BJ (cell line): Measurements from ENCODE around the gene TALDO1. TPM values are rescaled to one million over a fixed set of nuclear protein-coding genes. Genes with fewer than 3 reads are reported as not detected.
A peak's percentile ranks its signal among the peaks of the same experiment; 100 is the strongest.

Source experiments
- CTCF ChIA-PET: fragments of 350-600 bp; formaldehyde crosslinking; extraction: SDS; loops from one replicate; lab custom pipeline; 2021; ENCODE audit warnings: antibody characterized with exemption, inconsistent platforms; lab: Yijun Ruan, JAX
- POLR2A ChIA-PET: fragments of 300-600 bp; sonication (Branson Sonifier 250); formaldehyde crosslinking; extraction: SDS; loops from one replicate; lab custom pipeline; 2021; ENCODE audit warnings: antibody characterized with exemption; lab: Charles Lee
- DNase-seq: peaks from one replicate; pipeline ENCODE4 v3.0.0-alpha.2; 2011; ENCODE audit warnings: low read depth
- H3K27me3 ChIP-seq: 2 replicates; pipeline ENCODE4 v1.6.0; 2011; ENCODE audit warnings: low read length; ENCODE audit not compliant: control insufficient read depth, insufficient read depth
- H3K36me3 ChIP-seq: 2 replicates; pipeline ENCODE4 v1.5.1; 2011; ENCODE audit warnings: low read length; ENCODE audit not compliant: control insufficient read depth, insufficient read depth
- H3K4me3 ChIP-seq: 2 replicates; pipeline ENCODE4 v1.5.1; 2011; ENCODE audit warnings: low read depth, mild to moderate bottlenecking, control low read depth, low read length
- polyA plus RNA-seq: library from polyadenylated mRNA; depleted of rRNA; stranded (reverse); fragments of >200 nt; gene quantifications from 2 replicates; pipeline ENCODE4 v1.2.3, GENCODE V29; 2011
- TF ChIP-seq, protein P1 (sequence below): IDR thresholded peaks from 2 replicates; pipeline ENCODE4 v1.5.1; 2011; ENCODE audit warnings: low read depth, mild to moderate bottlenecking, control low read depth, inconsistent platforms, low read length, moderate library complexity; ENCODE audit not compliant: insufficient read depth

TALDO1 gene
- polyA plus RNA-seq, 1 experiment = 278 TPM

DNA sequence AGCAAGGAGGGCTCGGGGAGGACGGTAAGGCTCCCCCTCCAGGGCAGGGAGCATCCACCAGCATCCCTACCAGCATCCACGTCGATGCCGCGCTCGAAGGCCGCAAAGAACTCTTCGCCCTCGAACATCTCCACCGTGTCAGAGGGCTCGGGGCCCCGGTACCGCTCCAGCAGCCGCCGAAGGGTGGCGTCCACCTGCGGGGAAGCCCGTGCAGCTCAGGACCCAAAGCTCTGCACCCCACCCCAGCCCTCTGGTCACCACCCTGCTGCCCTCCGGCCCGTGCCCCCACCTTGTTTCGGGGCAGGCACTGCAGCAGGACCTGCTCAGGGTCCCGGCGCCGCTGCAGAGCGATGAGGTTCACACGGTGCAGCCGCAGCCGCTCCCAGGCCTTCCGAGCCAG is 53.2 kb downstream of the TALDO1 start:
- no peaks in the 10 kb centered on the region for H3K27me3 ChIP-seq
- H3K4me3 ChIP-seq = no peak overlapping the region
- TF ChIP-seq, protein P1, sequence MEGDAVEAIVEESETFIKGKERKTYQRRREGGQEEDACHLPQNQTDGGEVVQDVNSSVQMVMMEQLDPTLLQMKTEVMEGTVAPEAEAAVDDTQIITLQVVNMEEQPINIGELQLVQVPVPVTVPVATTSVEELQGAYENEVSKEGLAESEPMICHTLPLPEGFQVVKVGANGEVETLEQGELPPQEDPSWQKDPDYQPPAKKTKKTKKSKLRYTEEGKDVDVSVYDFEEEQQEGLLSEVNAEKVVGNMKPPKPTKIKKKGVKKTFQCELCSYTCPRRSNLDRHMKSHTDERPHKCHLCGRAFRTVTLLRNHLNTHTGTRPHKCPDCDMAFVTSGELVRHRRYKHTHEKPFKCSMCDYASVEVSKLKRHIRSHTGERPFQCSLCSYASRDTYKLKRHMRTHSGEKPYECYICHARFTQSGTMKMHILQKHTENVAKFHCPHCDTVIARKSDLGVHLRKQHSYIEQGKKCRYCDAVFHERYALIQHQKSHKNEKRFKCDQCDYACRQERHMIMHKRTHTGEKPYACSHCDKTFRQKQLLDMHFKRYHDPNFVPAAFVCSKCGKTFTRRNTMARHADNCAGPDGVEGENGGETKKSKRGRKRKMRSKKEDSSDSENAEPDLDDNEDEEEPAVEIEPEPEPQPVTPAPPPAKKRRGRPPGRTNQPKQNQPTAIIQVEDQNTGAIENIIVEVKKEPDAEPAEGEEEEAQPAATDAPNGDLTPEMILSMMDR = no peak
- peaks cover 25% of the 10 kb centered on the region for H3K36me3 ChIP-seq
- ChIA-PET CTCF (no interaction called here), POLR2A (no interaction called here)
- DNase-seq = no peak

DNA sequence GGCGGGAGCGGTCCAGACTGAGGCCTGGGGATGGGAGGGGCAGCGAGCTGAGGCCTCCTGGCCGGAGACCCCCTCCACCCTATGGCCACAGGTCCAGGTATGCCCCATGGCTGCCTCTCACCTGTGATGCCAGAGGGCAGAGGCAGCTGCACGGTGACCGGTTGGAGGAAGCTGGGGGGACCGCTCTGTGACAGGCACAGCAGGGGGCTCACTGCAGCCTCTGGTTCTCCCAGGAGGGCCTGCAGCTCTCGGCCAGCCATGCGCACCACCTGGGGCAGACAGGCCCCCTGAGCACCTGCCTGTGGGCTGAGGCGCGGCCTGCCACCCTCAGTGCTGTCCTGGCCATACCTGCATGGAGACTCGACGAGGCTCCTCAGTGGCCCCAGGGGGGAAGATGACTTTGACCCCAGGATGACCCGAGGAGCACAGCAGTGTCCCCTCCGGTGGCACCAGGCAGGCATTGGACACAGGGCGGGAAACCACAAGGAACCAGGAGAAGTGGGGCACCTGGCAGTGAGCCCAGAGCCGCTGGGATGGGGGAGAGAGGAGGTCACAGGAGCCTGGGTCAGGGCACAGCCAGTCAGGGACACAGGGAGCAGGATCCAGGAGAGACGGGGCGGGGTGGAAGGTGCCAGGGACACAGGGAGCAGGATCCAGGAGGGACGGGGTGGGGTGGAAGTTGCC is 54.0 kb downstream of the TALDO1 start:
- DNase-seq = no peak
- TF ChIP-seq, protein P1 = no peak
- Histone ChIP-seq H3K27me3 (no peaks in the 10 kb centered on the region), H3K36me3 (peaks cover 25% of the 10 kb centered on the region), H3K4me3 (no peak overlapping the region)
- ChIA-PET CTCF (no interaction called here), POLR2A (no interaction called here)

DNA sequence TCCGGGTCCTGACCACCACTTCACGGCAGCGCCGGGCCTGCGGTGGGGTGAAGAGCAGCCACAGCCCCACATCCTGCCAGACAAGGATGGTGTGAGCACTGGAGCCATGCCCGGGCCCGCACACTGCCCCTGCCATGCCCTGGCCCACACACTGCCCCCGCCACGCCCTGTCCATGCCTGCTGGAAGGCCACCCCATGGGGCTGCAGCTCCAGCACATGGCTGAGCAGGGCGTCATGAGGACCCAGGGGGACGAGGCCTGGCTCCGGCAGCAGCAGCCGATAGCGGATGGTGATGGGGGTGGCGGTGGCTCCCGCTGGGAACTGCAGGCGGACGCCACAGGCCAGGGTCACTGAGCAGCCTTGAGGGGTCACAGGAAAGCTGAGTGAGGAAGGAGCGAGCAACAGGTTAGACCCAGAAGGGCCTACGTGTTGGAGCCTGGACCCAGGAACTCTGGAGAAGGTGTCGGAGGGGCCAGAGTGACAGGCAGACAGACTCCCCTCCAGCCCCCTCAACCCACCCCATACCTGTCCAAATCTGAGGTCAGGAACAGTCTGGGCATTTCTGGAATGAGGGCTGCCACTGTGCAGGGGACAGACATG is 54.9 kb downstream of the TALDO1 start:
- TF ChIP-seq, protein P1 = no peak
- Histone ChIP-seq H3K36me3 (peaks cover 25% of the 10 kb centered on the region), H3K4me3 (no peak overlapping the region), H3K27me3 (no peaks in the 10 kb centered on the region)
- ChIA-PET POLR2A (no interaction called here), CTCF (interaction anchor here (0.6 kb wide), 1 partner anchor 234 kb away, joined by 3 read pairs; no protein-coding TSS in a partner anchor)
- DNase-seq = no peak

DNA sequence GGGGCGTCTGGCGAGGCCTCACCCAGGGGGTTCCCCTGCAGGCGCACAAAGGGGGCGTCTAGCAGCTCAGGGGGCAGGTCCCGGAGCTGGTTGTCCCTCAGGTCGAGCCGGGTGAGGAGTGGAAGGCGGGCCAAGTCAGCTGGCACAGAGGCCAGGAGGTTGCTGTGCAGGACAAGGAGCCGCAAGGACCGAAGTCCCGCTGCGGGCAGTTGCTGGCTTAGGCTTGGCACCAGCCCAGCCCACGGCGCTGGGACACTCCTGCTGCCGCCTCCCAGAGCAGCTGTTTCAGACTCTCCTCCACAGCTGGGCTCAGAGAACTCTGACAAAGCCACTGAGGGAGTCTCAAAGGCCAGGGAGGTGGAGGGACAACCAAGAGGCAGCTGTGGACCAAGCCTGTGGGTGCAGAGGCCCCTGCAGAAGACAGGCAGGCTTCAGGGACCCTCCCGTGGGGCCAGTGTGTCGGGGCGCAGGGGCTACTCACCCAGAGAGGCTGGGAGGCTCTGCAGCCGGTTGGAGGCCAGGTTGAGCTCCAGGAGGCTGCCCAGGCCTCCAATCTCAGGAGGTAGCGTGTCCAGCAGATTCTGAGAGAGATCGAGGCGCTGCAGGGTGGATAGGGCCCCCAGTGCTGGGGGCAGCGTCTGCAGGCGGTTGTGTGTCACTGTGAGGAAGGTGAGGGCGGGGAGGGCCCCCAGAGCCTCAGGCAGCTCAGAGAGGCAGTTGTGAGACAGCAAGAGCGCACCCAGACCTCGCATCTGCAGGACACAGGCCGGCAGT is 55.6 kb downstream of the TALDO1 start:
- H3K27me3 ChIP-seq = no peaks in the 10 kb centered on the region
- DNase-seq = no peak
- H3K36me3 ChIP-seq = peaks cover 25% of the 10 kb centered on the region
- H3K4me3 ChIP-seq = no peak overlapping the region; the same call in 1 of the 2 replicates
- ChIA-PET CTCF (interaction anchor here (0.6 kb wide), 1 partner anchor 234 kb away, joined by 3 read pairs; no protein-coding TSS in a partner anchor), POLR2A (no interaction called here)
- TF ChIP-seq, protein P1 = no peak

- Histone ChIP-seq H3K27me3 (no peaks in the 10 kb centered on the region), H3K36me3 (peaks cover 25% of the 10 kb centered on the region), H3K4me3 (peak overlapping the region; percentile 50)
- TF ChIP-seq, protein P1 = no peak
- ChIA-PET CTCF (interaction anchor here (0.6 to 1.9 kb wide), 3 partner anchors 20 to 248 kb away, joined by 3 to 7 read pairs (median 5); no protein-coding TSS in a partner anchor), POLR2A (no interaction called here)
- no peak for DNase-seq
Observed at GRCh38 chr11:803467-803742, 56.1 kb downstream of the TALDO1 start.
